NCI-H2227 (cell line): ENCODE measurements around the gene C14orf119.

Experiments
- DNase-seq: peaks from one replicate; lab custom pipeline; 2025; ENCODE audit not compliant: unreplicated experiment; lab: John Stamatoyannopoulos, UW

The C14orf119 gene

DNA sequence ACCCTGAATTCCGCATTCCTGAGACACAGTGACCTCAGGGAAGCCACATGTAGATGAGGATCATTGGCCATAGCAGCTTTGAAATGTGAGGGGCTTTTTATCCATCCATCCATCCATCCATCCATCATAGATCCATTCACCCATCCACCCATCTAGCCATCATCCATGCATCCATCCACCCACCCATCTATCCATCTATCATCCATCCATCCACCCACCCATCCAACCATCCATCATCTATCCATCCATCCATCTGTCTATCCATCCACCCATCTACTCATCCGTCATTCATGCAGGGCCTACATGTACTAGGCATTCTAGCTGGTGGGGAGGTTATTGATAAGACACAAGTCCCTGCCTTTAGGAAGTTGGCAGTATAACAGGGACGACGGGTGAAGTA lies 51.7 kb downstream of the C14orf119 start:
- DNase-seq = no peak

DNA sequence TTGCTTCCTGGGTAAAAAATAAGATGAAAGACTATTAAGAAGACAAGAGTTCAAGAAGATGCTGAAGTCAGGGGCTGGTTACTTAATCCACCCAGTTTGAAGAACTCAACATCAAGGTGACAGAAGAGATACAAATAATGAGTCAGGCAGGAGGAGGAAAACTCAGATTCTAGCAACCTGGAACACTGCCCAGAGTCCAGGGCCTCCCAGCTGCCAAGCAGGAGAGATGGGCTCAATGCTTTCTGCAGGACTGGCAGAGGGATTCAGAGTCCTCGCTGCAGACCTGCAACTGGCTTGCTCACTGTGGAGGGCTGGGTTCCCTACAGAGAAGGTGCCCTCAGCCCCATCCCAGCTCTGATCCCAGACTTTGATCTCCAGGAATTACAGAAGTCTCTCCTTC lies 52.4 kb downstream of the C14orf119 start:
- DNase-seq = no peak

DNA sequence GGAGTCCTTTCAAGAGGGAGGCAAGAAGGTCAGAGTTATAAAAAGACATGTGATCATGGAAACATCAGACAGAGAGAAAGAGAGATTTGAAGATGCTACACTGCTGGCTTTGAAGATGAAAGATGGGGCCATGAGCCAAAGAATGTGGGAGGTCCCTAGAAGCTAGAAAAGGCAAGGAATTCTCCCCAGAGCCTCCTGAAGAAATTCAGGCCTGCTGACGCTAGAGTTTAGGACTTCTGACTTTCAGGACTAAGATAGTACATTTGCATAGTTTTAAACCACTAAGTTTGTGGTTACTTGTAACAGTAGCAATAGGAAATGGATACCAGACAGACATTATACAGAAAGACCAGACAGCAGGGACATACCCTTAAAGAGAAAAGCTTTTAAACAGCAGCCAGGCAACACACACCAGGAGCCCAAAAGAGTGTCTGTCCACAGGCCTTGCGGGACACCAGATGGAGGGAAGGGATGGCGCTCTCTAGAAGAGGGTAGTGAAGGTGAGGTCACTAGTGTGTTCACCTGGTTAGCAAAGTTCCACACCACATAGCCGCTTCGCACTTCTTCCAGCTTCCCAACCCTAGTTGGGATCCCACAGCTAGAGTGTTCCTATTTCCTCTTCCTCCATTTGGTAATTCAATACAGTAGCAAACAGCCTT lies 53.4 kb downstream of the C14orf119 start:
- no peak for DNase-seq

DNA sequence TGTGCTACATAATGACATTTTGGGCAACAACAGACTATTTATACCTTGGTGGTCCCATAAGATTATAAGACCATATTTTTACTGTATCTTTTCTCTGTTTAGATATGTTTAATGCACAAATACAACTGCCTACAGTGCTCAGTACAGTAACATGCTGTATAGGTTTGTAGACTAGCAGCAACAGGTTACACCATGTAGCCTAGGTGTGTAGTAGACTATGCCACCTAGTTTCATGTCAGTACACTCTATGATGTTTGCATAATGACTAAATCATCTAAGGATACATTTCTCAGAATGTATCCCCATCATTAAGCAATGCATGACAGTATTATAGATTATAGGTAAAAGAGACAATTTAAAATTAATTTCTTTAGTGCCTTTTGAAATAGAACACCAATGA lies 54.4 kb downstream of the C14orf119 start:
- no peak for DNase-seq
